Neural cell (in vitro differentiated cells): Measurements from ENCODE around the gene RPS6KA2. TPM values are rescaled to one million over a fixed set of nuclear protein-coding genes. Genes with fewer than 3 reads are reported as not detected.
"Not testable (repeated sequence)": the region's sequence is repeated elsewhere in the genome, so short reads cannot be mapped to it uniquely, and the experiment has no call there.

ENCODE experiments used
- H2AFZ ChIP-seq: fragments of 200-600, 300-800 bp; sonication (generic), shearing (Covaris generic); 2 replicates; pipeline ENCODE4 v1.6.0; 2014; ENCODE audit warnings: low read depth, mild to moderate bottlenecking, antibody characterized with exemption, low read length, moderate library complexity
- H3F3A ChIP-seq: fragments of 200-600 bp; shearing (Covaris generic); 2 replicates; pipeline ENCODE4 v1.6.1; 2016; ENCODE audit warnings: mild to moderate bottlenecking, moderate library complexity, mixed read lengths, antibody characterized with exemption, low read length; ENCODE audit not compliant: insufficient read depth, poor library complexity, severe bottlenecking
- H3K27ac ChIP-seq: fragments of 200-600, 300-800 bp; sonication (generic), shearing (Covaris generic); 2 replicates; pipeline ENCODE4 v1.5.1; 2014; ENCODE audit warnings: mild to moderate bottlenecking, low read length, moderate library complexity
- H3K27me3 ChIP-seq: fragments of 300-800, 200-600 bp; sonication (generic), shearing (Covaris generic); 2 replicates; pipeline ENCODE4 v1.6.0; 2014; ENCODE audit warnings: mild to moderate bottlenecking, low read depth, low read length, moderate library complexity; ENCODE audit not compliant: insufficient read depth
- H3K36me3 ChIP-seq: fragments of 300-800, 200-600 bp; sonication (generic), shearing (Covaris generic); 2 replicates; pipeline ENCODE4 v1.5.1; 2014; ENCODE audit warnings: mild to moderate bottlenecking, antibody characterized with exemption, low read length, moderate library complexity; ENCODE audit not compliant: insufficient read depth
- H3K4me2 ChIP-seq: fragments of 300-800, 200-600 bp; sonication (generic), shearing (Covaris generic); 2 replicates; pipeline ENCODE4 v1.6.0; 2014; ENCODE audit warnings: mild to moderate bottlenecking, low read length
- H3K4me3 ChIP-seq: fragments of 300-800, 200-600 bp; sonication (generic), shearing (Covaris generic); 2 replicates; pipeline ENCODE4 v1.5.1; 2014; ENCODE audit warnings: mild to moderate bottlenecking, low read length, moderate library complexity
- H3K79me2 ChIP-seq: fragments of 200-600 bp; shearing (Covaris generic); replicated peaks from 2 replicates; pipeline ENCODE4 v1.6.0; 2014; ENCODE audit warnings: mild to moderate bottlenecking, low read length, moderate library complexity; ENCODE audit not compliant: insufficient read depth
- H3K9ac ChIP-seq: fragments of 300-800, 200-600 bp; sonication (generic), shearing (Covaris generic); 2 replicates; pipeline ENCODE4 v1.6.1; 2016; ENCODE audit warnings: mild to moderate bottlenecking, low read length, mixed read lengths
- H3K9me2 ChIP-seq: fragments of 200-600 bp; shearing (Covaris generic); 2 replicates; pipeline ENCODE4 v1.6.1; 2016; ENCODE audit warnings: mild to moderate bottlenecking, low read length, mixed read lengths; ENCODE audit not compliant: insufficient read depth
- H3K9me3 ChIP-seq: fragments of 200-600, 300-800 bp; sonication (generic), shearing (Covaris generic); 2 replicates; pipeline ENCODE4 v1.6.1; 2016; ENCODE audit warnings: mild to moderate bottlenecking, mixed run types, low read length, moderate library complexity, mixed read lengths
- H4K20me1 ChIP-seq: fragments of 200-600 bp; shearing (Covaris generic); 2 replicates; pipeline ENCODE4 v1.6.1; 2016; ENCODE audit warnings: mild to moderate bottlenecking, mixed run types; ENCODE audit not compliant: insufficient read depth
- EP300 ChIP-seq: fragments of 450-650 bp; conservative IDR thresholded peaks from 2 replicates; pipeline ENCODE4 v1.6.1; 2014; ENCODE audit warnings: antibody characterized with exemption, mild to moderate bottlenecking, moderate library complexity; ENCODE audit not compliant: poor library complexity, severe bottlenecking
- EZH2 ChIP-seq: fragments of 200-600, 300-800 bp; shearing (Covaris generic), sonication (generic); IDR thresholded peaks from 2 replicates; pipeline ENCODE4 v1.6.1; 2014; ENCODE audit warnings: antibody characterized with exemption, low read length, borderline replicate concordance, mild to moderate bottlenecking; ENCODE audit not compliant: insufficient read depth, poor library complexity, severe bottlenecking
- MXI1 ChIP-seq: fragments of 450-650 bp; conservative IDR thresholded peaks from 2 replicates; pipeline ENCODE4 v1.6.1; 2014; ENCODE audit warnings: antibody characterized with exemption, mild to moderate bottlenecking; ENCODE audit not compliant: poor library complexity, severe bottlenecking
- POLR2AphosphoS5 ChIP-seq: IDR thresholded peaks from 2 replicates; pipeline ENCODE4 v1.6.1; 2012
- RAD21 ChIP-seq: fragments of 450-650 bp; conservative IDR thresholded peaks from 2 replicates; pipeline ENCODE4 v1.6.1; 2014; ENCODE audit warnings: antibody characterized with exemption, mild to moderate bottlenecking, moderate library complexity
- SMC3 ChIP-seq: fragments of 450-650 bp; conservative IDR thresholded peaks from 2 replicates; pipeline ENCODE4 v1.6.1; 2014; ENCODE audit warnings: antibody characterized with exemption, mild to moderate bottlenecking, moderate library complexity; ENCODE audit not compliant: poor library complexity
- TAF1 ChIP-seq: IDR thresholded peaks from 2 replicates; pipeline ENCODE4 v1.6.1; 2012; ENCODE audit warnings: low read depth
- polyA plus RNA-seq: library from polyadenylated mRNA; depleted of rRNA; stranded (reverse); fragments of >200 nt; gene quantifications from 2 replicates; pipeline ENCODE4 v1.2.3, GENCODE V29; 2014
- TF ChIP-seq, protein P1 (sequence below): fragments of 450-650 bp; IDR thresholded peaks from 2 replicates; pipeline ENCODE4 v1.5.1; 2014; ENCODE audit warnings: antibody characterized with exemption, mild to moderate bottlenecking, moderate library complexity; ENCODE audit not compliant: poor library complexity, severe bottlenecking
- TF ChIP-seq, protein P2 (sequence below): IDR thresholded peaks from 2 replicates; pipeline ENCODE4 v1.6.1; 2012; ENCODE audit warnings: borderline replicate concordance

RPS6KA2 gene
- polyA plus RNA-seq, 1 donor from 2014 or later, result 34.3 TPM

DNA sequence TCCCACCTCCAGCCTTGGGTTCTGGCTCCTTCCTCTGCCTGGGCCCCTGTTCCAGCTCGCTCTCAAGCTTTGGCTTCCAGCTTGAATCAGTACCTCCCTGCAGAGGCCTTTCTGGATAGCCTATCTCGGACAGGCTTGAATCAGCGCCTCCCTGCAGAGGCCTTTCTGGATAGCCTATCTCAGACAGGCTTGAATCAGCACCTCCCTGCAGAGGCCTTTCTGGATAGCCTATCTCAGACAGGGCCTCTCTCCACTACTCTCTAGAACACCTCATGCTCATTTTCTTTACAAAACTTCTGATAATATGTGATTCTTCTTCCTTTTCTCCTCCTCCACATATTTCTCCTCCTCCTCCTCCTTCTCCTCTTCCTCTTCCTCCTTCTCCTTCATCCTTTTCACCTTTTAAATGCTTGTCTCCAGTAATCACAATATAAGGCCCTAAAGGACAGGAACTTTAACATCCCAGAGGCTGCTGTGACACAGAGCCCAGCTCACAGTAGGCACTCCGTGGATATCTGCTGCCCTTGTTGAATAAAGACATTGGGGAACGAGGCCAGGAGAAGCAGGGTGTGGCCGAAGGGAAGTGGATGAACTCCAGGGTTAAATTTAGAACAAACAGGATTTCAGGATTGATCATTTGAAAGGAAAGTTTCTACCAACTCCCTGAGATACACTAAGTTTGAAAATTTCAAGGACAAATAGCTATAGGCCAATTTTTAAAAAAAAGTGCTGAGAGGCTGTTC is 9.3 kb upstream of the RPS6KA2 start:
- Histone ChIP-seq H3K79me2 (no peaks in the 10 kb centered on the region), H4K20me1 (no peaks in the 10 kb centered on the region), H3K27me3 (no peaks in the 10 kb centered on the region), H3K9me2 (no peaks in the 10 kb centered on the region), H3K27ac (no peak overlapping the region), H2AFZ (no peak overlapping the region), H3F3A (no peaks in the 10 kb centered on the region), H3K9ac (no peak overlapping the region), H3K9me3 (no peaks in the 10 kb centered on the region), H3K4me2 (no peak overlapping the region), H3K36me3 (no peaks in the 10 kb centered on the region), H3K4me3 (no peak overlapping the region)
- TF ChIP-seq, protein P1, sequence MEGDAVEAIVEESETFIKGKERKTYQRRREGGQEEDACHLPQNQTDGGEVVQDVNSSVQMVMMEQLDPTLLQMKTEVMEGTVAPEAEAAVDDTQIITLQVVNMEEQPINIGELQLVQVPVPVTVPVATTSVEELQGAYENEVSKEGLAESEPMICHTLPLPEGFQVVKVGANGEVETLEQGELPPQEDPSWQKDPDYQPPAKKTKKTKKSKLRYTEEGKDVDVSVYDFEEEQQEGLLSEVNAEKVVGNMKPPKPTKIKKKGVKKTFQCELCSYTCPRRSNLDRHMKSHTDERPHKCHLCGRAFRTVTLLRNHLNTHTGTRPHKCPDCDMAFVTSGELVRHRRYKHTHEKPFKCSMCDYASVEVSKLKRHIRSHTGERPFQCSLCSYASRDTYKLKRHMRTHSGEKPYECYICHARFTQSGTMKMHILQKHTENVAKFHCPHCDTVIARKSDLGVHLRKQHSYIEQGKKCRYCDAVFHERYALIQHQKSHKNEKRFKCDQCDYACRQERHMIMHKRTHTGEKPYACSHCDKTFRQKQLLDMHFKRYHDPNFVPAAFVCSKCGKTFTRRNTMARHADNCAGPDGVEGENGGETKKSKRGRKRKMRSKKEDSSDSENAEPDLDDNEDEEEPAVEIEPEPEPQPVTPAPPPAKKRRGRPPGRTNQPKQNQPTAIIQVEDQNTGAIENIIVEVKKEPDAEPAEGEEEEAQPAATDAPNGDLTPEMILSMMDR, result no peak
- TF ChIP-seq TAF1 (no peak), RAD21 (no peak), EP300 (no peak), POLR2AphosphoS5 (no peak), EZH2 (no peak), SMC3 (no peak), MXI1 (no peak)
- TF ChIP-seq, protein P2, sequence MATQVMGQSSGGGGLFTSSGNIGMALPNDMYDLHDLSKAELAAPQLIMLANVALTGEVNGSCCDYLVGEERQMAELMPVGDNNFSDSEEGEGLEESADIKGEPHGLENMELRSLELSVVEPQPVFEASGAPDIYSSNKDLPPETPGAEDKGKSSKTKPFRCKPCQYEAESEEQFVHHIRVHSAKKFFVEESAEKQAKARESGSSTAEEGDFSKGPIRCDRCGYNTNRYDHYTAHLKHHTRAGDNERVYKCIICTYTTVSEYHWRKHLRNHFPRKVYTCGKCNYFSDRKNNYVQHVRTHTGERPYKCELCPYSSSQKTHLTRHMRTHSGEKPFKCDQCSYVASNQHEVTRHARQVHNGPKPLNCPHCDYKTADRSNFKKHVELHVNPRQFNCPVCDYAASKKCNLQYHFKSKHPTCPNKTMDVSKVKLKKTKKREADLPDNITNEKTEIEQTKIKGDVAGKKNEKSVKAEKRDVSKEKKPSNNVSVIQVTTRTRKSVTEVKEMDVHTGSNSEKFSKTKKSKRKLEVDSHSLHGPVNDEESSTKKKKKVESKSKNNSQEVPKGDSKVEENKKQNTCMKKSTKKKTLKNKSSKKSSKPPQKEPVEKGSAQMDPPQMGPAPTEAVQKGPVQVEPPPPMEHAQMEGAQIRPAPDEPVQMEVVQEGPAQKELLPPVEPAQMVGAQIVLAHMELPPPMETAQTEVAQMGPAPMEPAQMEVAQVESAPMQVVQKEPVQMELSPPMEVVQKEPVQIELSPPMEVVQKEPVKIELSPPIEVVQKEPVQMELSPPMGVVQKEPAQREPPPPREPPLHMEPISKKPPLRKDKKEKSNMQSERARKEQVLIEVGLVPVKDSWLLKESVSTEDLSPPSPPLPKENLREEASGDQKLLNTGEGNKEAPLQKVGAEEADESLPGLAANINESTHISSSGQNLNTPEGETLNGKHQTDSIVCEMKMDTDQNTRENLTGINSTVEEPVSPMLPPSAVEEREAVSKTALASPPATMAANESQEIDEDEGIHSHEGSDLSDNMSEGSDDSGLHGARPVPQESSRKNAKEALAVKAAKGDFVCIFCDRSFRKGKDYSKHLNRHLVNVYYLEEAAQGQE, result no peak

DNA sequence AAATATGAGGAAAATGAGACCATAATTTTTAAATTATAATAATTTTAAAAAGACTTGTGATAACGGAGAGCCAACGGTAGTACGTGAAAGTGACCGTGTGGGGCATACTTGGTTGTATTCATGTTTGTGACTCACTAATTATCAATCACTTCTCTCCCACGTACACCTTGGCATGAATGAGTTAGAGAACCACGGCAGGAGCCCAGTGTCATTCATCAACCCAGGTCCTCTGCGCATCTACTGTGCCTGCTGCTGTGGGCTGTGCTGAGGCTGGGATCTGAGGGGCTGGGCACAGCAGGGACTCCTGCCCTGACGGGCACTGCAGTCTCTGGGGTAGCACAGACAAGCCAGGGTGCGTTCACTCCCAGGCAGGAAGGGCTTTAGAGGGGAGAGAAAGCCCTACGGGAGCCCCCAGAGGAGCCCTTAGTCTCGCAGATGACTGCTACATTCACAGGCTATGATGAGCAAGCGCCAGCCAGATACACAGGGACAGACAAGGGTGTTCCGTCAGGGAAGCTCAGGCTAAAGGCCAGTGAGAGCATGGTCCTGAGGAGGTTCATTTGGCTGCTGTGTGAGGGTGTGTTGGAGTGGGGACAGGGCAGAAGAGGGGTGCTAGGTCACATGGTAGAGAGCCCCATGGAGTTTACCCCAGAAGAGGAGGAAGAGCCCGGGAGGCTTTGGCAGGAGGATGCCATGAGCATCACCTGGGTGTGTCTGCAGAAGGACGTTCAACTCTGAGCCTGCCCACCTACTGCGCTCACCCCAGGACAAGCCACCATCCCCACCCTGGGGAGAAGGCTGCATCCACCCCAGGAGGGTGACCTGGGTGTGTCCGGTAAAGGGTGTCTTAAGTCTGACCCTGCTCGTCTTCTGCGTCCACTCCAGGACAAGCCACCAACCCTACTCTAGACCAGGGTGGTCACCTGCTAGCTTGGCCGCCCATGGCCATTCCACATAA is 8.2 kb upstream of the RPS6KA2 start:
- H3K9ac ChIP-seq, result no peak overlapping the region
- H3K9me3 ChIP-seq, result no peaks in the 10 kb centered on the region
- H3K36me3 ChIP-seq, result no peaks in the 10 kb centered on the region
- H3K4me2 ChIP-seq, result no peak overlapping the region
- TF ChIP-seq POLR2AphosphoS5, result no peak
- H3K9me2 ChIP-seq, result no peaks in the 10 kb centered on the region
- H3F3A ChIP-seq, result no peaks in the 10 kb centered on the region
- no peaks in the 10 kb centered on the region for H3K79me2 ChIP-seq
- no peak overlapping the region for H3K4me3 ChIP-seq
- no peaks in the 10 kb centered on the region for H4K20me1 ChIP-seq
- H2AFZ ChIP-seq, result no peak overlapping the region
- no peaks in the 10 kb centered on the region for H3K27me3 ChIP-seq
- H3K27ac ChIP-seq, result no peak overlapping the region

DNA sequence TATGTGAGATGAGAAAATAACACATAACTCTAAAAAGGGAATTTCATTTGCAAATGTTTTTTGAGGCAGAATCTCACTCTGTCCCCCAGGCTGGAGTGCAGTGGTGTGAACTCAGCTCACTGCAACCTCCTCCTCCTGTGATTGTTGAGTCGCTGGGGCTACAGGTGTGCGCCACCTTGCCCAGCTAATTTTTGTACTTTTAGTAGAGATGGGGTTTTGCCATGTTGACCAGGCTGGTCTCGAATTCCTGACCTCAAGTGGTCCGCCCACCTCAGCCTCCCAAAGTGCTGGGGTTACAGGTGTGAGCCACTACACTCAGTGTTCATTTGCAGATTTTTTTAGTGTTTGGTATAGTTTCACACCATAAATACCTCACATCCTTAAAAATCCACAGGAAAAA is 7.5 kb upstream of the RPS6KA2 start:
- not testable (repeated sequence) for H3K9me3 ChIP-seq, H4K20me1 ChIP-seq, H3K9me2 ChIP-seq, H3K4me2 ChIP-seq, H3K9ac ChIP-seq, H3F3A ChIP-seq, H2AFZ ChIP-seq, H3K27ac ChIP-seq, H3K79me2 ChIP-seq, H3K27me3 ChIP-seq, H3K4me3 ChIP-seq, H3K36me3 ChIP-seq
